NK-92 (cell line): ENCODE measurements around the gene HCK.
A peak's percentile ranks its signal among the peaks of the same experiment; 100 is the strongest.
"Not testable (repeated sequence)": the region's sequence is repeated elsewhere in the genome, so short reads cannot be mapped to it uniquely, and the experiment has no call there.

ENCODE experiments used
- DNase-seq: peaks from one replicate; lab custom pipeline; 2025; ENCODE audit not compliant: unreplicated experiment; lab: John Stamatoyannopoulos, UW

Gene HCK

DNA sequence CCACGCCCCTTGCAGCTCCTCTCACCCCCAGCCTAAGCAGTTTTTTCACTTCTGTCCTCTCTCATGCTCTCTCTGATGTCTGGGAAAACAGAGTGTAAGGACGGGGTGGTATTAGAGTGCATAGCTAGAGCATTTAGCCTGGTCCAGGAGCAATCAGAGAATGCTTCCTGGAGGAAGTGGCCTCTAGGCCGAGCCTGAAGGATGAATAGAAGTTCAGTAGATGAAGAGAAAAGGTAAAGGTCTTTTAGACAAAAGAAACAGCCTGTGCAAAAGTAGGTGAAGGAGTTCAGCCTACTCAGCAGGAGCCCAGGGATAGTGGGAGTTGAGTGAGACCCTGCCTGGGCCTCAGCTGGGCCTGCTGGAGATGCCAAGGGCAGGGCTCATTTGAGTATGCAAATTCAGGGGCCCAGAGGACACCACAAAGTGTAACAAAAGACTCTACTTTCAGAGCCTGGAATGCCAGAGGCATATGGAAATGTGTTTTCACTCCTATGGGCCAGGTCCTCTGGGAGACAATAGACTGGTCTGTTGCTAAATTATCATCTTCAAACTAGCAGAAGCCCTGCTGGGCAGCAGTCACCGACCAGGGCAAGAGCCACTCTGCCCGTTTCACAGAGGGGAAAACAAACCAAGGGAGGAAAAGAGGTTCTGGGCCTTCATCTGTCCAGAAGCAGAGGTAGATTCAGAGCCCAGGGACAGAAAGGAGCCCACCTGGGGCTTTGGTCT is 37.8 kb downstream of the HCK start:
- DNase-seq: no peak

DNA sequence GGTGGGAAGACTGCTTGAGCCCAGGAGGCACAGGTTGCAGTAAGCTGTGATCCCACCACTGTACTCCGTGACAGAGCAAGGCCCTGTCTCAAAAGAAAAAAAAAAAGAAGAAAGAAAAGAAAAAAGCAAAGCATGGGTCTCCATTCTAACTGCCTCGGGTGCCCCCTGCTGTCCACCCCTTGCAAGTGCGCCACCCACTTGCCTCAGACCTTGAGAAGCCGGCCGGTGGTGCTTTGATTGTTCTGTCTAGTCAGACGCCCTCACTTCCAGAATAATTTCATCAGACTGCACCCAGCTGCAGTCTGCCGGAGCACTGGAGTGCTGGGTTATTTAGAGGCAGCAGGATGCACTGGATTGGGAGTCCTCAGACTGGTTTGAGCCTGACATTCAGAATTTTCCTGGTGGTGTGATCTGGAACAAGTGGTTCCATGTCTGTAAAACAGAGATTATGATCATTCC is 39.9 kb downstream of the HCK start:
- DNase-seq: peak; percentile 15

DNA sequence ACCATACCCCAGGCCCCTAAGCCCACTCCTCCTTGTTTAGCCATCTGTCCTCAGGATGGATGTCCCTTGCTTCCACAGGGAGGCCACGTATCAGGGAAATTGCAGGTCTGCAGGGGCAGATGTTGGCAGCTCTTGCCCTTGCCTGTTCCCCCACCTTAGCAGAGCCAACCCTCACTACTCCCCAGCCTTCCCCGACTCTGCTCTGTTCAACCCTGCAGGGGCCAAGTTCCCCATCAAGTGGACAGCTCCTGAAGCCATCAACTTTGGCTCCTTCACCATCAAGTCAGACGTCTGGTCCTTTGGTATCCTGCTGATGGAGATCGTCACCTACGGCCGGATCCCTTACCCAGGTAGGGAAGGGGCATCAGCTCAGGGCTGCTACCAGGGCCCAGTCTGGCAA is 46.7 kb downstream of the HCK start:
- DNase-seq: no peak

DNA sequence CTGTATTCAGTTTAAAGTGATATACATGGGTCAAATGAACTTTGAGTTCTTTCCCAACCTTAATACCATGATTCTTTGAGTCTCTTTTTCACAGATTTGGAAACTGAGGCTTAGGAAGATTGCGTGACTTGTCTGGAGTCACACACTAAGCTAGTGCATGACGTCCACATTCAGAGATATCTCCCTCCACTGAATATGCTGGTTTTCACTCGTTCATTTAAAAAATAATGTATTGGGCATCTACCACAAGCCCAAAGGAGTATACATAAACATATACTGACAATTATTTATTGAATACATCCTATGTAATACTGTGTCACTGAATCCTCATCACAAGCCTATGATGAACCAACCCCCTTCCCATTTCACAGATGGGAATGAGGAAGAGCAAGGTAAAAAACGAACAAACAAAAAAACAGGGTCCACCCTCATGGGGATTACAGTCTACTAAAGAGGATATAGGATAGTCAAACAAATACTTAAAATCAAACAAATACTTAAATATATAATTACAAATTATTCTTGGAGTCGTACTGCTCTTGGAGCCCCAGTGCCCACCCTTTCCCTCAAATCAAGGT is 56.9 kb downstream of the HCK start:
- DNase-seq: no peak

GRCh38 chr20:32109392-32110172 is 57.5 kb downstream of the HCK start, which contains the start of gene TM9SF4:
TM9SF4 (plus strand) TSS chr20:32109714; CDS start chr20:32109741, 27 bp downstream.
- DNase-seq: peak; percentile 56

DNA sequence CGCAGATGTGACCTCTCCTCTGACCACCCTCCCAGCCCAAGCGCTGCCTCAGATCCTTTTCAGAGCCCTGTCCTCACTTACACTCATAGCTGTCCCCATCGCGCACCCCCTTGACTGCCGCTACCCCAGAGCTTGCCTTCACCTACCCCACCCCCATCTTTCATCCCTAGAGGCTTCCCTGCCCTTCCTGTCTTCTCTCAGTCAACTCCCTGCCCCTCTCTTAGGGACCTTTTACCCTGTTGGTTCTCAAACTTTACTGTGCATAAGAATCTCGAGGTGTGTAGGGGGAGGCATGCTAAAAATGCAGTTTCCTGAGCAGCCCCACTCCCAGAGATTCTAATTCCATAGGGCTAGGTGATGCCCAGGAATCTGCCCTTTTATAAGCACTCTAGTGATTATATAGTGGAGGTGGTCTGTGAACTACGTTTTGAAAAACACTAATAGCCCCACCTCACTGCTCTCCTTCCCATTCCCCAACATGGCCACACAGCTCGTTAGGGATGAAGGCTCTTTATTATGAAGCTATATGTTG is 58.2 kb downstream of the HCK start:
- DNase-seq: no peak

DNA sequence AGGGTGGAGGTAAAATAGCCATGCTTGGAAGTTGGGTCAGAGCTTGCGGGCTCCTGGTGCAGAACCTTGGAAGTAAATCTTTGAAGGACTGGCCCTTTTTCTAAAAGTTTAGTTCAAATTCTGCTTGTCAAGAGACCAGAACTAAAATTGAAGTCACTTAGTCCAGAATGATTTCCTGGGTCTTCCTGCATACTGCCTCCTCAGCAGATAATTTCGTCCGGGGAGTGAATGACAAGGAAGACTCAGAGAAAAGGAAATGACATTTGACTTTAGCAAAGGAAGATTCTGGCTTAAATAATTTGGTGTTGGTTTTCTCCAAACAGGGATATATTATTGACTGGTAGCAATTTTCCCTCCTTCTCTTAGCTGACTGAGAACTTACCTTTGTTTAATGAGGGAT is 58.7 kb downstream of the HCK start:
- DNase-seq: no peak

DNA sequence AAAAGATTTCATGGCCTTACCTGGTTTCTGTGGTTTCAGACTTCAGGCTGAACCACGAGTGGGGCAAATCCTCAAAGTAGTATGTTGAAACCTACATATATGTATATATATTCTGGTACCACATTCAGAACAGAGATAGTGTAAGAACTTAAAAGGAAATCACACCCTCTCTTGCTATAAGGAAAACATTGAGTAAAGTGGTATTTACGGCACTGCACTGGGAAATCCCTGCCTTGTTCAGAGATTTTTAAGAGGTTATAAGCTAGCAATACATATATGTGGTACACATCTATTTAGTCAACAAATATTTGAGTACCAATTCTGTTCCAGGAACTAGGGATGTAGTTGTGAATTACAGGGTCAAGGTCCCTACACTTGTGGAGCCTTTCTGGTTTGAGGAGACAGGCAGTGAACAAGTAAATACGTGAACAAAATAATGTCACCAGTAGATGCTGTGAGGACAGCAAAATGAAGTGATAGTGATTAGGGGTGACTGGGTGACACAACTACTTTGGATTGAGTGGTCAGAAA is 59.2 kb downstream of the HCK start:
- no peak for DNase-seq

DNA sequence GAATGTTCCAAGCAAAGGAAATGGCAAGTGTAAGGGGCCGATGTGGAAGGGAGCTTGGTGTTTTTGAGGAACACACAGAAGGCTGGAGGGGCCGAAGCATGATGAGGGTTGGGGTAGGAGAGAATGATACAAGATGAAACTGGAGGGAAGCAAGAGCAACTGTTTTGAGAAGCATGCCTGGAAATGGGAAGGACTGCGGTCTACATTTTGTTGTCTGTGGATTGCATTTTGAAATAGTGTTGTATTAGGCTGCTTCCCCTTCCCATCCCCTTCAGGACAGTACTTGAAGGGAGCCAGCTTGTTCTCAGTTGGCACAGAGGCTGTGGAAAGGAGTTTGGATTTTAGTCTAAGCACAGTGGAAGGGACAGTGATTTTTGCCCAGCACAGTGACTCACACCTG is 59.7 kb downstream of the HCK start:
- no peak for DNase-seq

- no peak for DNase-seq
Observed at GRCh38 chr20:32112841-32113240, 60.8 kb downstream of the HCK start.

- no peak for DNase-seq
Observed at GRCh38 chr20:32113591-32114260, 61.7 kb downstream of the HCK start.

GRCh38 chr20:32114305-32114960 is 62.4 kb downstream of the HCK start:
- no peak for DNase-seq

- DNase-seq: no peak
Observed at GRCh38 chr20:32115211-32115767, 63.2 kb downstream of the HCK start.

DNA sequence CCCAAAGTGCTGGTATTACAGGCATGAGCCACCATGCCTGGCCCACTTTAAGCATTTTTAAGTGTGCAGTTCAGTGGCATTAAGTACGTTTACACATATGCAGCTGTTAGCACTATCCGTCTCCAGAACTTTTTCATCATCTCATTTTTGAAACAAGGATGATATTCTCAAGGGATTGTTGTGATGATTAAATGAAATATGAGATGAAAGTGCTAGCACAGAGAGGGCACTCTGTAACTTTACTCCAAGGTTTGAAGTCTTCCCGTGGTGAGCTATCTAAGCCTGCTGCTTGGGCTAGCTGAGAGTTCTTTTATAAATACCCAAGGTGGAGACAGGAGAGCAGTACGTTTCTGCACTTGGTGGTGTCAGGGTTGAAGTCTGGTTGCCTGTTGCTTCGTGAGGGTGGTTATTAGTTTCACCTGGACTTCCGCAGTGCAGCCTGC is 64.1 kb downstream of the HCK start:
- no peak for DNase-seq

- DNase-seq: not testable (repeated sequence)
Observed at GRCh38 chr20:32116796-32117195, 64.8 kb downstream of the HCK start.

GRCh38 chr20:32118427-32118826 is 66.4 kb downstream of the HCK start:
- not testable (repeated sequence) for DNase-seq

GRCh38 chr20:32119734-32120133 is 67.7 kb downstream of the HCK start:
- no peak for DNase-seq

GRCh38 chr20:32121908-32122307 is 69.9 kb downstream of the HCK start:
- not testable (repeated sequence) for DNase-seq

DNA sequence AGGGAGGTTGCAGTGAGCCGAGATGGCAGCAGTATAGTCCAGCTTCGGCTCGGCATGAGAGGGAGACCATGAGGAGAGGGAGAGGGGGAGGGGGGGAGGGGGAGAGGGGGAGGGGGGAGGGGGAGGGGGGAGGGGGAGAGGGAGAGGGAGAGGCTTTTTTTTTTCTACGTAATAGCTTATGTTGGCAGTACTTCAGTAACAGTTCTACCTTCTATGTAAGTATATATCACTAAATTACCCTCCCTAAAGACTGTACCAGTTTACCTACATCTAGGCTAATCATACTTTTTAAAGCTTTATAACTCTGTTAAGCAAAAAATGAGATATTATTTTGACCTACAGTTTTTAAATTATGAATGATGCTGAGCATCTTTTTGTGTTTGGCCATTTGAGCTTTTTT is 71.0 kb downstream of the HCK start:
- no peak for DNase-seq

DNA sequence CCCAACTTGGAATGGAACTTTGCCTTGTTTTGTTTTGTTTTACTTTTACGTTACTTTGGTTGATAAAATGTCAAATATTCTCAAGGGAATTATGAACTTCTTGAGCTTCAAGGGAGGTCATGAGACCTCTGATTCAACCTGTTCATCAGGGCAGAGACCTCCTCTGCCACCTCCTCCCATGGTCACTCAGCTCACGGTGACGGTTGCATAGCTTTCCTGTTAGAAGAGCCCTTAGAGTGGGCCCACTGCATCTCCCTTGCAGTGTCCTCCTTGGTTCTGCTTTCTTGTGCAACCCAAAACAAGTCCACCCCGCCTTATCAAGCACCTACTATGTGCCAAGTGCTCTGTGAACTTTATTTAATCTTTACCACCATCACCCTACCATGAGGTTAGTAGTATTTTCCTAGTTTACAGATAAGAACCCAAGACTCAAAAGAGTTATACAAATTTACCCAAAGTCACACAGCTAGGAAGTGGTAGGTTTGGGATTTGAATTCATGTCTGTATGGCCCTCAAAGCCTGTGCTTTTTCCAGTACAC is 72.9 kb downstream of the HCK start:
- no peak for DNase-seq
